Measurements from ENCODE around the gene MAML2. TPM values are rescaled to one million over a fixed set of nuclear protein-coding genes. Genes with fewer than 3 reads are reported as not detected.

MAML2 gene
- total RNA-seq, 1 experiment from 2014 or later = 6.6 TPM

DNA sequence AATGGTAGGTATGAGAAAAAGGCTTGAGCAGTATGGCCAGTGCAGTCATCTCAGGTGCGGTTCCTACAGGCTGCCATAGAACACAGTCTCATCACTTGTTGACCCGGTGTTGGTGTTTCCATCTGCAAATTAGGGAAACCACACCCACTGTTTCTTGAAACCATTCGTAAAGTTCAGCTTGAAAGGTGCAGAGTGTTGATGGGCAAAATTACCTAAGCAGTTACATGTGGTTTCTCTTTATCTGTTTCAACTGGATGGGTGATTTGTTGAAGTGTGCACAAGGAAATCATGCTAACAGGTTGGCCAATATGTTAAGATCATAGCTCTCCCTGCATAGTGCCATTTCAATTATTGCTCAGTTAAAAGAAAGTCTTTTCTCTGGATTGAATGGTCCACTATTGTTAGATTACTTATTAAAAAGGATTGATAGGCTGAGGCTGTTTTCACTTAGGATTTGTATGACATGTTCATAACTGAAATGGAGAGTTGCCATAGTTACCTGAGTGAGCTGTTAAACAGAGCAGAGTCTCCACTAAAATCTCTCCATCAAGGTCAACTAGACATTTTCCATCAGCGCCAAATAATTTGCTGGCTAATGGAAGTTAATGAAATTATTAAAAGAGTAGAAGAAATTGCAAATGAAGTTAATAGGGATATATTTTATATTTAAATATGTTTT, 215.9 kb downstream of the MAML2 start:
- no peak for DNase-seq (ENCODE audit: low read depth)

DNA sequence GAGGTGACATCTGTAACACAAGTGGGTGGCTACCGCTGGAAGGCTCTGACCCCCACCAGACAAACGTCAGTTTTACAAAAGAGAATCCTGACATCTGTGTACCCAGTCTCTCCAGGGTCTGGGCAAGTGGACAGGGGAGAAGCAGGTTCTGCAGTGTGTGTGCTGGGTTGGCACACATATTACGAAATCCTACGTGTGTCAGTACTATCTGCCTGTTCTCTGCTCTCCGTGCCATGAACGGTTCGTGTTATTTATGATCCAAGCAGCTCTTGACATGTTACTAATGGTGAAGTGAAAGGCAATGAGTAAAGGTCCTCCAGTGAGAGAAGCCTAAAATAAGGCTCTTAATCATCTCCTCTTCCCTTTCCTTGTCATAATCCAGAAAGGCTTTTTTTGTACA, 217.6 kb downstream of the MAML2 start:
- DNase-seq (ENCODE audit: low read depth) = no peak

GRCh38 chr11:96124155-96124554, 218.8 kb downstream of the MAML2 start:
- no peak for DNase-seq (ENCODE audit: low read depth)

- DNase-seq (ENCODE audit: low read depth) = no peak
Measured at GRCh38 chr11:96123301-96123700, 219.7 kb downstream of the MAML2 start.

DNA sequence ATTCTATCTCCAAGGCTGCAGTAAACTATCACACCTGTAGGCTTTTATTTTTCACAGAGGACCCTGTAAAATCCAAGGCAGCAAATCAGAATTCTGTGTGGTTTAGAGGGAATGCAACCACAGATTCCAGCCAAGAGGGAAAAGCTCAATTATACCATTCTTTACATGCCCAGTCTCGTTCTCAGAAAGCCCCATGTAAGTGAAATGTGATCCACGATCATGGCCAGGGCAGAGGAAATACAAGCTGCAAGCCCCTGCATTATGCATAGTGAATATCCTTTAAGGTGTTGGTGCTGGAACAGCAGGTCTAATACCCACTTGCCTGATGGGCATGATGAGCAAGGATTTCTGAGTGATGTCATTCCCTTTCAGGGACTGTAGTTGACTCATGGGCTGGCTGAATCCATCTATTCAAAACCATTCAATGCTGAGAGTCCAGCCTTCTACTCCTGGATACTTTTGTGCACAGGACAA, 220.4 kb downstream of the MAML2 start:
- peak; percentile 50 for DNase-seq (ENCODE audit: low read depth)

- no peak for DNase-seq (ENCODE audit: low read depth)
Measured at GRCh38 chr11:96119211-96119610, 223.8 kb downstream of the MAML2 start.

GRCh38 chr11:96116376-96116775, 226.6 kb downstream of the MAML2 start:
- DNase-seq (ENCODE audit: low read depth) = no peak

- no peak for DNase-seq (ENCODE audit: low read depth)
Measured at GRCh38 chr11:96114178-96115064, 228.6 kb downstream of the MAML2 start.

DNA sequence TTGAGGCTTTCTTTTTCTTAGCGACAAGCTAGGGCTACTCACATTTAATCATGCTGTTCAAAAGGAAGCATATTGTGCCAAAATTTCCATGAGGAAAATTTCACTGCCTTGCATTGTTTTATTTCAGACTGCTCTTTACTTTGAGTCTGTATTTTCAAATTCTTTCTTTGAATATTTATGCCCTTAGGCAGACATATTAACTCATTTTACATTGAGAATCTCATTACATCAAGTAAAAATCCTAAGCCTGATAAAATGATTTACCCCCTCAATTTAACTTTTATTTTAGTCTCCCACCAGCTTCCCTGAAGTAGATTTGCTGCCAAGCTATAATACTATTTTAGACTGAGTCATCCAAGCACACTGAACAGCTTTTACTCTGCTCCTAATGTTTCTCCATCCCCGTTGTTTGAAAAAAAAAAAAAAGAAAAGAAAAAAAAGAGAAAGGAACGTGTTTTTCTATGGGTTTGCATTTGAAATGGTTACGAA, 229.8 kb downstream of the MAML2 start:
- peak; percentile 12 for DNase-seq (ENCODE audit: low read depth)

DNA sequence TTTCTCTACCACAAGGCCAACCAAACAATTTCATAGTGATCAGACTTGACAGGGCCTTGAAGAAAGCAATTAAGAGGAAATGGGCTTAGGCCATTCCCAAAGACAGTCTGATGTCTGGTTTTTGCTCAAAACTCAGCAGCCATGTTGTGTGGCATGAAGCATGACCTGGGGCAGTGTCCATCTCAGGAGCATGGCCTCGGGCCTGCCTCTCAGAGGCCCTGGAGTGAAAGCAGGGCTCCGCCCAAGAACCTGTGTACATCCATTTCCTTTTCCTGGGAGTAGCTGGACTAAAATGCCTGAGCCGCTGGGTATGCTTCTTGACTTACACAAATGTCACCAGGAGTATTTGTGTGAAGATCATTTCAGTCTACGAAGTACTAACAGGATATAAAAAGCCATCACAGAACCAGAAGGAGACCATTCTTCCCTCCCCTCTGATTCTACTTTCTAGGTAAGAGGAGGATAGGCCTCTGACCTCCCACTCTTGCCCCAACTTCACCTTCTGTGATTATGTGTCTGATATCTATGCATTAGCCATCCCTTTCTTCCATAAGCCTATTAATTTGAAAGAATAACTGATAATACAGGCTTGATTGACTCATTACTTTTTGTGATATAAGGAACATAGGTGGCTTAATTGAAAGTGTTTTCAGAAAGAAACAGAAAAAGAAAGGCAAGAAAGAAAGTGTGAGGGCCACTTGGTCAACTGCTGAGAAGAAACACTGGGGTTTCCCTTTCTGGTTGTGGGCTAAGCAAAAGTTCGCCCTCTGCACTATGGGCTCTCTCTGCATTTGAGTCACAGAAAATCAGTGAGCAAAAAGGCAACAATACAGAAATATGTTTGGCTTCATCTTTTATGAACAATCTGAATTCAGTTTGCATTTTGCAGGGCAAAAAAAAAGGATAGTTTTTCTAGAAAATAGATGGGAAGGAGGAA, 230.5 kb downstream of the MAML2 start:
- no peak for DNase-seq (ENCODE audit: low read depth)

DNA sequence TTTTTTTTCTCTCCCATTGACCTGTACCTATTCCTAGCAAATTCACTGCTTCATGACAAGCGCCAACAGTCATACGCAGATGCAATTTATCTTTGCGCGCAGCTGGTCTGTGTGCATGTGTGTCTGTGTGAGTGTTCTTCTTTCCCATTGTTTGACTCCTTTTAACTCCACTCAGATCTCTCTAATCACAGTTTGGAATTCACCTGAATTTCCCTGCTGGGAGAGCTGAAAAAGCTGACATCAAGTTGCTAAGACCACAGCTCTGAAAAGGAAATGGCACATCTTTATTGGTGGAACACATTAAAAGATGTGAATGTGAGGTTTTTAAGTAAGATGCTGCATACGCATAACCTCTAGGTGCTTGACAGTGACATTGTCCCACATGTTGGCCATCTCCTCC, 231.7 kb downstream of the MAML2 start:
- DNase-seq (ENCODE audit: low read depth) = no peak

- no peak for DNase-seq (ENCODE audit: low read depth)
Measured at GRCh38 chr11:96110302-96110701, 232.7 kb downstream of the MAML2 start.

GRCh38 chr11:96109331-96110030, 233.5 kb downstream of the MAML2 start:
- DNase-seq (ENCODE audit: low read depth) = no peak

GRCh38 chr11:96107143-96107824, 235.7 kb downstream of the MAML2 start:
- no peak for DNase-seq (ENCODE audit: low read depth)

DNA sequence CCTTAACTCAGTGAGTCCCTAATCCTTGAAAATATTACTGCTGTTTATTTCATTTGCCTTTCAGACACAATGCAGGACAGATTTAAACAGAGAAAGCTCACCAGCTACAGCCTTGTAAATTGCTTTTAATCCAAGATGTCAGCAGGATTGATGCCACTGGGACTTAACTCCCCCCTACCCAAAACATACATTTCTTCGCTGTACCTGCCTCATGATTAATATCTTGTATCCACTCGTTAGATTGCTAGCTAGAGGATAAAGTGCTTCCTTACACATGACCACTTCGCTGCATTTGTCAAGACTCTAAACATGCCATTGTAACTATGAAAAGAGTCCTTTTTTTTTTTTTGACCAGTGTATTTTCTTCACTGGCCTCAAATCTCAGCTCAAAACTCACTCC, 236.3 kb downstream of the MAML2 start:
- DNase-seq (ENCODE audit: low read depth) = no peak

- DNase-seq (ENCODE audit: low read depth) = no peak
Measured at GRCh38 chr11:96105944-96106343, 237.1 kb downstream of the MAML2 start.

DNA sequence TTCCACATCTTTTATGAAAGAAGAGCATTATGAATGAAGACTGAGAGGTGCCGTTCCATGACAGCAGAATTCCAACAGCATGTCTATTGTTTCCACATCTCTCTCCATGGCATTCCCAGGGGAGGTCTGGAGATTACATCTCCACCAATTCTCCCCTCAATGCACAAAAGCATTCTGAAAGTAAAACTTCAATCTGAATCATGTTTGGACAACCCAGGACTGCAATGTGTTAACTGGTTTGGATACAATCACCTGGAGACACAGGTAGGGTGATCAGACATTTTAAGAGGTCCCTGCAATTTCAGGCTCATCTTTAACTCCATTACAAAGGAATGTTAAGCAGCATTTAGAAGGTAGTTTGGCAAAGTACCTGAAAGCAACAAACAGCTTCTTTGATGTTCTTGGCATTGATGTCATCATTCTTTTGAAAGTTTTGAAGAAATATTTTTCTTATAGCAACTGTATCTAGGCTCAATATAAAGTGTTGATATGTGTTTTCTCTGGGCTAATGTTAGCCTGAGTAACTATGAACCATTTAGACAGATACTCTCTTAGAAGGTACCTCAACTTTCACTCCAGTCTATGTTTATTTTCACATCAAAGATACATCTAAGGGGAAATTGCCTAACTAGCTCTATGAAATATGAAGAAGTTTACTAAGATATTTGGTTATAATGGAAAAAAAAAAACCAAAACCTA, 237.6 kb downstream of the MAML2 start:
- DNase-seq (ENCODE audit: low read depth) = no peak

DNA sequence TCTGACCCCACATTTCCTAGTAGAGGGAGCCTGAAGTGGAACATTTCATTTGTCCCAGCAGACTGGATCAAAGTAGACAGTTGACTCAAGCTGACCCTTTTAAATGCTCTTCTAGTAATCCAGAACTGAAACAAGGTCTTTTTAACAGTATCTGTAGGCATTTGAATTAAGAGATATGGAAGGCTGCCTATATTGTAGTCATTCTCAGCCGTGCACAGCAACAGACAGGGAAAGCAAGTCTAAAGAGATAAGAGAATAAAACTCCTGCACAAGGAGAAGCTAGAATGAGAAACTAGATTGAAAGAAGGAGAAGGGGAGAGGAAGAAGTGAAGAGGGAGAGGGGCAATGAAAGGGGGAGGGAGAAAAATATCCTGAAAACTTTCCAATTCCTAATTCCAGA, 238.5 kb downstream of the MAML2 start:
- no peak for DNase-seq (ENCODE audit: low read depth)

GRCh38 chr11:96103721-96104120, 239.3 kb downstream of the MAML2 start:
- no peak for DNase-seq (ENCODE audit: low read depth)

DNA sequence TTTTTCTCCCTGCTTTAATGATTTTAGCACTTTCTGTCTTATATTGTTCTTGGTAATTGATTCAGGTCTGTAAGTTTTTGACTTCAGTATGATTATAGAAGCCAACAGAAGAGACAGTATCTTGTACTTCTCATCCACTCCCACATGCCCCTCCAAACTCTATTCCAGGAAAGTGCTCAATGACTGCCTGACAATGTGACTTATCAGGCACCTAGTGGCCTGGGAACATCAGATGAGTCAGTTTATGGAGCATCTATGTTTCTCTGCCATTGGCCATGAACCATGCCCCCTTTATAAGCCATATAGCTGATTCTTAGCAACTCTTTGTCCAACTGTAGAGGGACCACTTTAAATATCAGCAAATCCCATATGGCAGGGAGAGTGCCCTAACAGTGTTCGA, 239.9 kb downstream of the MAML2 start:
- peak; percentile 22 for DNase-seq (ENCODE audit: low read depth)
